Esophagus squamous epithelium (tissue), 5 donors: ENCODE data around the gene RPN2. TPM values are rescaled to one million over a fixed set of nuclear protein-coding genes. Genes with fewer than 3 reads are reported as not detected.

Experiments used
- DNase-seq: peaks from one replicate; lab custom pipeline; 2025; lab: John Stamatoyannopoulos, UW
- H3K27ac ChIP-seq, 4 donors: fragments of 200-600 bp; sonication (generic); one replicate each; pipeline ENCODE4 v1.5.1; 2016 to 2019; ENCODE audit warnings: mild to moderate bottlenecking in 1 of 4
- H3K27me3 ChIP-seq, 4 donors: fragments of 200-600 bp; sonication (generic); 1 replicate in 3 of 4; 2 replicates in 1 of 4; pipeline versions ENCODE4 v1.5.1 to v1.6.0; 2017 to 2021; ENCODE audit warnings: antibody characterized with exemption in 1 of 4
- H3K36me3 ChIP-seq, 3 donors: fragments of 200-600 bp; sonication (generic); one replicate each; pipeline ENCODE4 v1.5.1; 2016 to 2019
- H3K4me1 ChIP-seq, 3 donors: fragments of 200-600 bp; sonication (generic); one replicate each; pipeline ENCODE4 v1.5.1; 2017 to 2019
- H3K4me3 ChIP-seq, 4 donors: fragments of 200-600 bp; sonication (generic); 1 replicate in 3 of 4; 2 replicates in 1 of 4; pipeline ENCODE4 v1.5.1; 2016 to 2019; ENCODE audit warnings: mild to moderate bottlenecking in 2 of 4, moderate library complexity in 1 of 4
- H3K9me3 ChIP-seq, 3 donors: fragments of 200-600 bp; sonication (generic); one replicate each; pipeline ENCODE4 v1.5.1; 2016 to 2019
- CTCF ChIP-seq, 6 experiments: fragments of 450-650 bp in 4 of 6; fragments of 200-600 bp in 2 of 6; sonication (generic) in 2 of 6; IDR thresholded peaks; one replicate each; pipeline ENCODE4 v1.5.1; 2016 to 2019; ENCODE audit warnings: antibody characterized with exemption in 6 of 6, mild to moderate bottlenecking in 4 of 6, moderate library complexity in 4 of 6
- POLR2A ChIP-seq, 4 donors: fragments of 450-650 bp; IDR thresholded peaks; one replicate each; pipeline ENCODE4 v1.6.1; 2017; ENCODE audit warnings: antibody characterized with exemption in 4 of 4, mild to moderate bottlenecking in 4 of 4, moderate library complexity in 3 of 4
- WGBS, 2 donors: methylation state at CpG; one replicate each; pipeline ENCODE4 v1.1.5; 2018; 5-methylcytosine and 5-hydroxymethylcytosine counted together
- intact Hi-C: fragments of 100-400 bp; cut with DNase I; formaldehyde crosslinking; loops from one replicate; pipeline ENCODE4 v1.15.0; 2022
- total RNA-seq, 4 donors: library from RNA; depleted of rRNA; stranded (reverse); fragments of >200 nt; gene quantifications; one replicate each; pipeline ENCODE4 v1.1.0, GENCODE V29; 2016
- donor health status: DM: yes; HTN: yes; CAD: no.

RPN2 gene
- total RNA-seq, 4 donors from 2014 or later, result 104 to 167 (median 137) TPM

- peaks cover 0 to 9% (median 3%) of the 10 kb centered on the region in 3 donors for H3K4me1 ChIP-seq
- no peak overlapping the region for H3K4me3 ChIP-seq
- no peak for DNase-seq
- H3K27ac ChIP-seq, result no peak overlapping the region
- H3K36me3 ChIP-seq, result no peaks in the 10 kb centered on the region
- no peak for TF ChIP-seq POLR2A (IDR thresholded peaks at IDR 0.05)
- TF ChIP-seq CTCF (IDR thresholded peaks at IDR 0.05), result no peak
- peaks cover 0 to 27% (median 0%) of the 10 kb centered on the region in 4 donors for H3K27me3 ChIP-seq
- H3K9me3 ChIP-seq, result no peaks in the 10 kb centered on the region
- 78 to 87% methylated on average over 3 of the region's 3 CpGs for WGBS, 2 donors
- intact Hi-C loops, result no loop called here
Observed at GRCh38 chr20:37259865-37260264, 80.7 kb downstream of the RPN2 start.

GRCh38 chr20:37260923-37261322, 81.8 kb downstream of the RPN2 start:
- Histone ChIP-seq H3K36me3 (no peaks in the 10 kb centered on the region), H3K27ac (no peak overlapping the region), H3K9me3 (no peaks in the 10 kb centered on the region), H3K27me3 (peaks cover 0 to 25% (median 0%) of the 10 kb centered on the region in 4 donors), H3K4me1 (peaks cover 0 to 9% (median 3%) of the 10 kb centered on the region in 3 donors), H3K4me3 (no peak overlapping the region)
- WGBS, 2 donors, result 87 to 94% methylated on average over 4 of the region's 4 CpGs
- intact Hi-C loops, result no loop called here
- DNase-seq, result no peak
- no peak for TF ChIP-seq POLR2A (IDR thresholded peaks at IDR 0.05)
- no peak for TF ChIP-seq CTCF (IDR thresholded peaks at IDR 0.05)

GRCh38 chr20:37261714-37262113, 82.6 kb downstream of the RPN2 start, which contains the start of gene GHRH:
Gene GHRH, minus strand, starts transcription at chr20:37261814. Its CDS starts 4,925 bp downstream, at chr20:37256889.
- no peaks in the 10 kb centered on the region for H3K36me3 ChIP-seq
- H3K4me3 ChIP-seq, result no peak within 1 kb of the TSS
- intact Hi-C loops, result no loop called here
- 82 to 85% methylated on average over 7 to 9 of the region's 9 CpGs for WGBS, 2 donors
- H3K4me1 ChIP-seq, result peaks cover 0 to 9% (median 3%) of the 10 kb centered on the region in 3 donors
- no peaks in the 10 kb centered on the region for H3K9me3 ChIP-seq
- H3K27ac ChIP-seq, result no peak within 1 kb of the TSS
- H3K27me3 ChIP-seq, result peaks cover 0 to 17% (median 0%) of the 10 kb centered on the region in 4 donors
- DNase-seq, result no peak
- TF ChIP-seq CTCF (IDR thresholded peaks at IDR 0.05), result no peak

GRCh38 chr20:37262505-37262904, 83.4 kb downstream of the RPN2 start:
- H3K36me3 ChIP-seq, result no peaks in the 10 kb centered on the region
- peaks cover 0 to 13% (median 0%) of the 10 kb centered on the region in 4 donors for H3K27me3 ChIP-seq
- peaks cover 0 to 9% (median 3%) of the 10 kb centered on the region in 3 donors for H3K4me1 ChIP-seq
- H3K27ac ChIP-seq, result no peak overlapping the region
- intact Hi-C loops, result no loop called here
- H3K9me3 ChIP-seq, result no peaks in the 10 kb centered on the region
- 40 to 52% methylated on average over 6 to 8 of the region's 8 CpGs for WGBS, 2 donors
- TF ChIP-seq CTCF (IDR thresholded peaks at IDR 0.05), result no peak
- TF ChIP-seq POLR2A (IDR thresholded peaks at IDR 0.05), result no peak
- H3K4me3 ChIP-seq, result no peak overlapping the region
- no peak for DNase-seq

GRCh38 chr20:37263686-37264085, 84.6 kb downstream of the RPN2 start:
- TF ChIP-seq CTCF (IDR thresholded peaks at IDR 0.05), result no peak
- TF ChIP-seq POLR2A (IDR thresholded peaks at IDR 0.05), result no peak
- WGBS, 2 donors, result 83 to 86% methylated on average over 2 to 4 of the region's 6 CpGs
- Histone ChIP-seq H3K9me3 (no peaks in the 10 kb centered on the region), H3K27me3 (peaks cover 0 to 7% (median 0%) of the 10 kb centered on the region in 4 donors), H3K4me3 (no peak overlapping the region), H3K4me1 (no peaks in the 10 kb centered on the region), H3K36me3 (no peaks in the 10 kb centered on the region), H3K27ac (no peak overlapping the region)
- intact Hi-C loops, result no loop called here
- no peak for DNase-seq
